Parathyroid adenoma (tissue), 2 donors: Measurements from ENCODE around the gene C1orf52.
A peak's percentile ranks its signal among the peaks of the same experiment; 100 is the strongest.

Source experiments
- H2AFZ ChIP-seq: fragments of 300-600 bp; sonication (generic); one replicate; pipeline ENCODE4 v1.7.0; 2017; ENCODE audit warnings: antibody characterized with exemption, mild to moderate bottlenecking
- H3K27ac ChIP-seq: fragments of 300-600 bp; sonication (generic); one replicate; pipeline ENCODE4 v1.7.0; 2017
- H3K27me3 ChIP-seq: fragments of 300-600 bp; sonication (generic); one replicate; pipeline ENCODE4 v1.7.0; 2017; ENCODE audit warnings: low read length; ENCODE audit not compliant: control insufficient read depth, insufficient read depth
- H3K36me3 ChIP-seq: fragments of 300-600 bp; sonication (generic); one replicate; pipeline ENCODE4 v1.7.0; 2017; ENCODE audit warnings: low read length; ENCODE audit not compliant: control insufficient read depth, insufficient read depth
- H3K4me1 ChIP-seq: fragments of 300-600 bp; sonication (generic); one replicate; pipeline ENCODE4 v1.7.0; 2017; ENCODE audit warnings: control low read depth
- H3K4me2 ChIP-seq: fragments of 300-600 bp; sonication (generic); one replicate; pipeline ENCODE4 v1.7.0; 2017; ENCODE audit warnings: low read length
- H3K4me3 ChIP-seq: fragments of 300-600 bp; sonication (generic); one replicate; pipeline ENCODE4 v1.7.0; 2017; ENCODE audit warnings: low read depth, low read length
- H3K79me2 ChIP-seq: fragments of 300-600 bp; sonication (generic); one replicate; pipeline ENCODE4 v1.7.0; 2017; ENCODE audit warnings: control low read depth
- H3K9ac ChIP-seq: fragments of 300-600 bp; sonication (generic); one replicate; pipeline ENCODE4 v1.7.0; 2017; ENCODE audit warnings: mild to moderate bottlenecking
- H3K9me3 ChIP-seq: fragments of 300-600 bp; sonication (generic); one replicate; pipeline ENCODE4 v1.7.0; 2017; ENCODE audit warnings: low read length; ENCODE audit not compliant: control insufficient read depth
- TF ChIP-seq, protein P1 (sequence below): fragments of 300-600 bp; sonication (generic); IDR thresholded peaks from one replicate; pipeline ENCODE4 v1.7.0; 2017; ENCODE audit warnings: antibody characterized with exemption, mild to moderate bottlenecking
- donor health status: primary hyperparathyroidism.

The C1orf52 gene

DNA sequence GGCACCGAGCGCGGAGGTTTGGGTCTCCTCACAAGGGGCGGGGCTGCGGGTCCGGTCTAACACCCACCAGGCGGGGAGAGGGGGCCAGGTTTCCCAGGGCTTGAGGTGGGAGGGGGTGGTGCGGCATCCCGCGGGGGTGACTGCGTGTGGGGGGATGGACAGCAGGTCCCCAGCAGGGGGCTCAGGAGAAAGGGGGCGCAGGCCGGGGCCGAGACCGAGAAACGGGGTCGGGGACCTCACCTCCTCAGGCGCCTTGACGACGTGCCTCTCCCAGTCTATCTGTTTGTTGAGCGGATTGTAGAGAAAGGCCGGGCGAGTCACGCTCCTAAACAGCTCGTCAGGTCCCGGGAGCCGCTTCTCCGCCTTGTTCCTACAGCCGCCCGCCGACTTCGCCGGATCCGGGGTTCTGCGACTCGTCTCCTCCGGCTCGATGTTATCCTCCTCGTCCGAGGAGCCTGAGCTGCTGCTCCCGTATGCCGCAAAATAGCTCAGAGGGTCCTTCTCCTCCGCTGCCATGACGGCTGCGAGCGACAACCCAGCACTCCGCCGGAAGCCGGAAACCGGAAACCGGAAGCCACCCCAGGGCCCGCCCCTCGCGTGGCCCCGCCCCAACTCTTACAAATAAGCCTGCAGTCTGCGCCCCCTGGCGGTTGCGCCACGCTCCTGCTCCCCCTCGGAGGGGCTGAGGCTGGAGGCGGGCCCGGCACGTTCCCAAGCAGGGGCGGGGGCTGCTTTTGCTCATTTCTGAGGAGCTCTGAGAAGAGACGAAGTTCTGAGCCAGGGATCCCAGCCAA lies at the start of gene C1orf52:
C1orf52 (minus strand) TSS at position 545 of the 794 bp plus-strand sequence; CDS start at position 516, 29 bp downstream.
- H2AFZ ChIP-seq = peak within 1 kb of the TSS; percentile 86
- no peaks in the 10 kb centered on the region for H3K4me1 ChIP-seq
- no peaks in the 10 kb centered on the region for H3K27me3 ChIP-seq
- peak within 1 kb of the TSS; percentile 86 for H3K4me3 ChIP-seq
- H3K9me3 ChIP-seq = no peaks in the 10 kb centered on the region
- peak within 1 kb of the TSS; percentile 46 for H3K9ac ChIP-seq
- H3K79me2 ChIP-seq = peaks cover 2% of the 10 kb centered on the region
- peak within 1 kb of the TSS; percentile 72 for H3K27ac ChIP-seq
- no peaks in the 10 kb centered on the region for H3K36me3 ChIP-seq
- peak within 1 kb of the TSS; percentile 84 for H3K4me2 ChIP-seq
- TF ChIP-seq, protein P1, sequence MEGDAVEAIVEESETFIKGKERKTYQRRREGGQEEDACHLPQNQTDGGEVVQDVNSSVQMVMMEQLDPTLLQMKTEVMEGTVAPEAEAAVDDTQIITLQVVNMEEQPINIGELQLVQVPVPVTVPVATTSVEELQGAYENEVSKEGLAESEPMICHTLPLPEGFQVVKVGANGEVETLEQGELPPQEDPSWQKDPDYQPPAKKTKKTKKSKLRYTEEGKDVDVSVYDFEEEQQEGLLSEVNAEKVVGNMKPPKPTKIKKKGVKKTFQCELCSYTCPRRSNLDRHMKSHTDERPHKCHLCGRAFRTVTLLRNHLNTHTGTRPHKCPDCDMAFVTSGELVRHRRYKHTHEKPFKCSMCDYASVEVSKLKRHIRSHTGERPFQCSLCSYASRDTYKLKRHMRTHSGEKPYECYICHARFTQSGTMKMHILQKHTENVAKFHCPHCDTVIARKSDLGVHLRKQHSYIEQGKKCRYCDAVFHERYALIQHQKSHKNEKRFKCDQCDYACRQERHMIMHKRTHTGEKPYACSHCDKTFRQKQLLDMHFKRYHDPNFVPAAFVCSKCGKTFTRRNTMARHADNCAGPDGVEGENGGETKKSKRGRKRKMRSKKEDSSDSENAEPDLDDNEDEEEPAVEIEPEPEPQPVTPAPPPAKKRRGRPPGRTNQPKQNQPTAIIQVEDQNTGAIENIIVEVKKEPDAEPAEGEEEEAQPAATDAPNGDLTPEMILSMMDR = peak; percentile 98

DNA sequence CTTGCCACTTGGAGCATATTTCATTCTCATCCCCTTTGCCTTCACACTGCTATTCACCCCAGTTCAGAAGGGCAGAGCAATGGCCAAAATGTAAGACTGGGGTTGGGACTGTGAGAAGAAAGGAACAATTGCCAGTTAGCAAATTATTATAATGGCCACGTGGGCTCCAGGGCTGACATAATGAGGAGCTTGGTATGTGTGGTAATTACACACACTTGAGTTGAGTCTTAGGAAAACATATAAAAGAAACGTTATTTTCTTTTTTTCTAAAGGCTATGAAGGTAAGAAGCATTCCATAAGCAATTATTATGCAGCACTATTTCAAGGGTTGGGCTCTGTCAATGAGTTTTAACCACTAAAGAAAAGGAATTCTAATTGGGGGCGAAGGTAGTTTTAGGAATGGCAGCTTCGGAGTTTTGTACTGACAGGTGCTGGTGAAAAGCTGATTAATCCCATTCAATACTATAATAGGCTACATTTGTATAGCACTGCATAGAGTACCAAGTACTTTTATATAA lies 49.4 kb upstream of the C1orf52 start:
- H3K27me3 ChIP-seq = no peaks in the 10 kb centered on the region
- H3K4me2 ChIP-seq = no peak overlapping the region
- no peaks in the 10 kb centered on the region for H3K4me1 ChIP-seq
- H3K79me2 ChIP-seq = no peaks in the 10 kb centered on the region
- TF ChIP-seq, protein P1 = no peak
- no peak overlapping the region for H3K4me3 ChIP-seq
- H3K9ac ChIP-seq = no peak overlapping the region
- H3K36me3 ChIP-seq = no peaks in the 10 kb centered on the region
- H3K27ac ChIP-seq = no peak overlapping the region
- H2AFZ ChIP-seq = no peak overlapping the region
- no peaks in the 10 kb centered on the region for H3K9me3 ChIP-seq

DNA sequence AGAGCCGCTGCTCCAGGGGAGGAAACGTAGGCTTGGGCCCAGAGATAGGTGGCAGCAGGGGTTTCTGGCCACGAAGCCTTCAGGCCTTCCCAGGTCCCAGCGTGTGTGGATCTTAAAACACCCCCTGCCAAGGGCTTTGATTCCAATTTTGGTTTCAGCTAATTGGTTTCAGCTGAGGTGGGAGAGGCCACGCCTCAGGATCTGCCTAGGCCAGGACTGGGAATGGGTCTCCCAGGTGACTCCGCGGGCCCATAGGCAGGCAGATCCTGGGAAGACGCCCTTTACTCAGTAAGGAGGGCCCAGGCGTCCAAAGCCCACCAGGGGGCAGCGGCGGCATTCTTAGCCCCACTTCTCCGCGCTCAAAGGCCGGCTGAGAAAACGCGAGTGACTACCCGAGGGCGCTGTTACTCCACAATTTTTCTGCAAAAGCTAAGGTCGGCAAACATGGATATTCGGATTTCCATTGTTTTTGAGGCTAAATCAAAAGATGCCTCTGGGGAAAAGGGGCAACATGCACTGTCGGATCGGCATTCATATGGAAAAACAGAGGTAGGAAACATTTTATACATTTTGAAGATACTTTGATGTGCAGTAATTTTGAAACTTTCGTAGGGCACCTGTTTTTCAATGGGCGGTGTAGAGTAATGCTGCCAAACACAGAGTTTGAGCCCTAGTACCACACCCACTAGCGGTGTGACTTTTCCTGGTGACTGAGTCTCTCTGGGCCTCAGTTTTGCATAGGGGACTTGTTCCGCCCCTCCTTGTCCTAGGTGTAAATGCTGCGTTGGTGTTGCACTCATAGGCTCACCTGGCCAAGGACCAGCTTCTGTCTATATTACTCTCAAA lies 48.7 kb upstream of the C1orf52 start:
- no peak overlapping the region for H3K4me3 ChIP-seq

DNA sequence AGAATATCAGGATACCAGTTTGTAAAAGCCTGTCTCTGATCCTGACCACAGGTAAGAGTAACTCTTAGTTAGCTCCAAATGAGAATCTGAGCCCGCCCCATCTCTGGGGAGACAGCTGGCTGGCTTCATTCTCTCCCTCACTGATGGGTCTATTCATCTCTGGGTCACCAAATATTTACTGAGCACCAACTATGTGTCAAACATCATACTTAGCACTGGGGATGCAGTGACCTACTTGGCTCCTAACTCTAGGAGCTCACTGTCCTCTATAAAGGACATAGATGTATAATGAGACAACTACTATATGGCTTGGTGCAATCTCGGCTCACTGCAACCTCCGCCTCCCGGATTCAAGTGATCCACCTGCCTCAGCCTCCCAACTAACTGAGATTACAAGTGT lies 46.8 kb upstream of the C1orf52 start:
- Histone ChIP-seq H3K4me1 (no peaks in the 10 kb centered on the region), H3K36me3 (no peaks in the 10 kb centered on the region)
- TF ChIP-seq, protein P1 = no peak

More for the DNA sequence above, 48.7 kb upstream of the C1orf52 start:
- Histone ChIP-seq H3K9me3 (no peaks in the 10 kb centered on the region), H3K27ac (no peak overlapping the region), H3K79me2 (no peaks in the 10 kb centered on the region), H3K36me3 (no peaks in the 10 kb centered on the region), H3K4me1 (no peaks in the 10 kb centered on the region), H3K27me3 (no peaks in the 10 kb centered on the region), H3K9ac (no peak overlapping the region), H2AFZ (peak overlapping the region; percentile 41), H3K4me2 (no peak overlapping the region)
- TF ChIP-seq, protein P1 = peak; percentile 81

More for the DNA sequence above, 46.8 kb upstream of the C1orf52 start:
- no peak overlapping the region for H2AFZ ChIP-seq
- H3K27me3 ChIP-seq = no peaks in the 10 kb centered on the region
- H3K79me2 ChIP-seq = no peaks in the 10 kb centered on the region
- H3K9ac ChIP-seq = no peak overlapping the region
- no peak overlapping the region for H3K4me2 ChIP-seq
- no peak overlapping the region for H3K4me3 ChIP-seq
- no peaks in the 10 kb centered on the region for H3K9me3 ChIP-seq
- H3K27ac ChIP-seq = no peak overlapping the region
